Heart left ventricle (tissue), 13 donors: ENCODE results near the gene WSCD2.

Source experiments
- CTCF ChIP-seq, 12 donors: fragments of 200-600 bp; sonication (generic) in 4 of 12; IDR thresholded peaks; one replicate each; pipeline versions ENCODE4 v1.5.0 to v1.8.0; 2018 to 2022; ENCODE audit warnings: antibody characterized with exemption in 12 of 12, mild to moderate bottlenecking in 5 of 12
- POLR2A ChIP-seq, 2 donors: fragments of 450-650 bp; IDR thresholded peaks; one replicate each; pipeline ENCODE4 v1.6.1; 2017; ENCODE audit warnings: antibody characterized with exemption in 2 of 2, mild to moderate bottlenecking in 2 of 2, moderate library complexity in 2 of 2
- donor health status: ischemic (EF 13 %, LVEDD 7.1; RV severe dilation, severe dysfunction).
- donor health status: DM: no; HTN: yes; CAD: no.
- donor health status: DM: no; HTN: no; CAD: no.
- donor health status: ischemic (EF 25% LVEDD 6.9; RV normal size, moderate dysfunction).
- donor health status: ischemic (EF 25% LVEDD 5.7; RV mildly dilated, moderate dysfunction).
- donor health status: ischemic (EF 35%, LVEDD 5.7; RV mildly dilated, moderate dysfunction).
- donor health status: nonischemic (EF 11% LVEDD 7.7; RV severe dilation, severe dysfunction).
- donor health status: DM: yes; HTN: yes; CAD: no.
- donor health status: PGD.
- donor health status: ischemic (EF 29% LVEDD 5.4; RV normal size, mild dysfunction).
- donor health status: nonischemic (EF 23%, LVEDD 6.1; RV moderate dilation, normal function).

- TF ChIP-seq CTCF (IDR thresholded peaks at IDR 0.05) (no peak), POLR2A (IDR thresholded peaks at IDR 0.05) (no peak)
These were observed 75.3 kb downstream of the WSCD2 start for GRCh38 chr12:108204117-108204987.
